Endothelial cell of umbilical vein (primary cell): ENCODE data around the gene GRAMD1A. TPM values are rescaled to one million over a fixed set of nuclear protein-coding genes. Genes with fewer than 3 reads are reported as not detected.
"Not testable (repeated sequence)": the region's sequence is repeated elsewhere in the genome, so short reads cannot be mapped to it uniquely, and the experiment has no call there.

Experiments
- BruUV-seq: library from RNA; stranded (reverse); fragments of 400-500 nt; replicated peaks from 2 replicates; lab custom pipeline; 2021; lab: Mats Ljungman, UMichigan
- CTCF ChIA-PET: fragments of 300-600, 350-600 bp; sonication (Branson Sonifier 250); formaldehyde crosslinking; loops from one replicate; lab custom pipeline; 2021; ENCODE audit warnings: antibody characterized with exemption, inconsistent platforms; lab: Charles Lee
- POLR2A ChIA-PET: fragments of 300-600, 350-600 bp; sonication (Branson Sonifier 250); formaldehyde crosslinking; loops from one replicate; lab custom pipeline; 2021; ENCODE audit warnings: antibody characterized with exemption, inconsistent platforms; lab: Charles Lee
- DNase-seq: peaks from one replicate; pipeline ENCODE4 v3.0.0-alpha.2; 2011; ENCODE audit warnings: low read depth, low spot score
- FAIRE-seq: peaks from 2 replicates; lab custom pipeline; 2011; peaks lifted over from hg19 to GRCh38; lab: Jason Lieb, UNC
- H2AFZ ChIP-seq: 2 replicates; pipeline ENCODE4 v1.6.0; 2012; ENCODE audit warnings: low read depth, low read length, control low read depth, inconsistent platforms
- H3K27ac ChIP-seq: 2 replicates; pipeline ENCODE4 v1.5.1; 2011; ENCODE audit warnings: low read depth, mild to moderate bottlenecking, control low read depth, low read length, moderate library complexity; ENCODE audit not compliant: insufficient read depth
- H3K27me3 ChIP-seq, 2 experiments: 2 replicates each; pipeline versions ENCODE4 v1.6.0 to v1.6.1; 2011; ENCODE audit warnings: low read length in 2 of 2, mixed read lengths in 1 of 2; ENCODE audit not compliant: control insufficient read depth in 2 of 2, insufficient read depth in 2 of 2
- H3K36me3 ChIP-seq, 2 experiments: 2 replicates in 1 of 2; 3 replicates in 1 of 2; pipeline ENCODE4 v1.5.1; 2011; ENCODE audit warnings: low read length in 2 of 2, mild to moderate bottlenecking in 1 of 2, moderate library complexity in 1 of 2; ENCODE audit not compliant: control insufficient read depth in 2 of 2, insufficient read depth in 2 of 2; ENCODE audit errors: extremely low read depth in 1 of 2
- H3K4me1 ChIP-seq: 3 replicates; pipeline ENCODE4 v1.5.1; 2011; ENCODE audit warnings: mild to moderate bottlenecking, low read length; ENCODE audit not compliant: control insufficient read depth, insufficient read depth; ENCODE audit errors: extremely low read depth
- H3K4me2 ChIP-seq: 2 replicates; pipeline ENCODE4 v1.6.1; 2011; ENCODE audit warnings: low read length, control low read depth, mixed read lengths; ENCODE audit not compliant: insufficient read depth
- H3K4me3 ChIP-seq, 3 experiments: fragments of 200-600 bp in 1 of 3; sonication (generic), shearing (Covaris generic) in 1 of 3; replicated peaks in 1 of 3; 2 replicates each; pipeline ENCODE4 v1.5.1; 2011 to 2016; ENCODE audit warnings: control low read depth in 3 of 3, low read length in 3 of 3, mild to moderate bottlenecking in 2 of 3, inconsistent platforms in 1 of 3, low read depth in 1 of 3, moderate library complexity in 1 of 3; ENCODE audit not compliant: insufficient read depth in 1 of 3
- H3K79me2 ChIP-seq: 2 replicates; pipeline ENCODE4 v1.6.0; 2012; ENCODE audit warnings: low read length, inconsistent platforms; ENCODE audit not compliant: control insufficient read depth, insufficient read depth
- H3K9ac ChIP-seq: replicated peaks from 2 replicates; pipeline ENCODE3; 2011; ENCODE audit warnings: low read length, control low read depth; ENCODE audit not compliant: insufficient read depth; ENCODE audit errors: extremely low read depth
- H3K9me1 ChIP-seq: replicated peaks from 3 replicates; pipeline ENCODE4 v1.6.0; 2011; ENCODE audit warnings: mild to moderate bottlenecking, low read length; ENCODE audit not compliant: control insufficient read depth, insufficient read depth; ENCODE audit errors: extremely low read depth
- H3K9me3 ChIP-seq: replicated peaks from 2 replicates; pipeline ENCODE4 v1.5.1; 2012; ENCODE audit warnings: low read length, inconsistent platforms; ENCODE audit not compliant: control insufficient read depth, insufficient read depth
- H4K20me1 ChIP-seq: replicated peaks from 2 replicates; pipeline ENCODE3; 2011; ENCODE audit warnings: mild to moderate bottlenecking, low read length; ENCODE audit not compliant: control insufficient read depth, insufficient read depth; ENCODE audit errors: extremely low read depth
- CTCF ChIP-seq, 2 donors: IDR thresholded peaks; 1 replicate in 1 of 2; 2 replicates in 1 of 2; pipeline ENCODE4 v1.5.1; 2011; ENCODE audit warnings: low read length in 2 of 2, mild to moderate bottlenecking in 2 of 2, moderate library complexity in 2 of 2, control low read depth in 1 of 2, inconsistent platforms in 1 of 2, low read depth in 1 of 2; ENCODE audit not compliant: insufficient read depth in 1 of 2; ENCODE audit errors: extremely low read depth in 1 of 2
- POLR2A ChIP-seq: IDR thresholded peaks from 2 replicates; pipeline ENCODE4 v1.6.1; 2012; ENCODE audit warnings: low read depth, mild to moderate bottlenecking, control low read depth, low read length
- dilution Hi-C: fragments of 300-500 bp; cut with MboI; formaldehyde crosslinking; loops from one replicate; pipeline ENCODE4 v1.15.0; 2019; ENCODE audit warnings: low sequenced_read_pairs; ENCODE audit not compliant: extremely low pct_ligation_motif_present
- intact Hi-C: fragments of 100-400 bp; cut with micrococcal nuclease; formaldehyde crosslinking; loops from one replicate; pipeline ENCODE4 v1.10.0; 2022
- polyA plus RNA-seq, 4 experiments: library from polyadenylated mRNA; depleted of rRNA in 3 of 4; stranded (reverse) in 3 of 4; unstranded in 1 of 4; fragments of >200 nt; gene quantifications; 2 replicates each; pipeline versions ENCODE4 v1.2.1 to v1.2.3, GENCODE V29; 2011 to 2012; ENCODE audit warnings: missing spikeins in 1 of 4
- total RNA-seq: library from RNA; stranded (reverse); gene quantifications from 2 replicates; pipeline ENCODE4 v1.2.3, GENCODE V29; 2021

GRAMD1A gene
- total and polyA plus RNA-seq, 2 donors (not counting 3 experiments of a cell fraction or from before 2014, with no cell fraction given), result 127 to 130 TPM

DNA sequence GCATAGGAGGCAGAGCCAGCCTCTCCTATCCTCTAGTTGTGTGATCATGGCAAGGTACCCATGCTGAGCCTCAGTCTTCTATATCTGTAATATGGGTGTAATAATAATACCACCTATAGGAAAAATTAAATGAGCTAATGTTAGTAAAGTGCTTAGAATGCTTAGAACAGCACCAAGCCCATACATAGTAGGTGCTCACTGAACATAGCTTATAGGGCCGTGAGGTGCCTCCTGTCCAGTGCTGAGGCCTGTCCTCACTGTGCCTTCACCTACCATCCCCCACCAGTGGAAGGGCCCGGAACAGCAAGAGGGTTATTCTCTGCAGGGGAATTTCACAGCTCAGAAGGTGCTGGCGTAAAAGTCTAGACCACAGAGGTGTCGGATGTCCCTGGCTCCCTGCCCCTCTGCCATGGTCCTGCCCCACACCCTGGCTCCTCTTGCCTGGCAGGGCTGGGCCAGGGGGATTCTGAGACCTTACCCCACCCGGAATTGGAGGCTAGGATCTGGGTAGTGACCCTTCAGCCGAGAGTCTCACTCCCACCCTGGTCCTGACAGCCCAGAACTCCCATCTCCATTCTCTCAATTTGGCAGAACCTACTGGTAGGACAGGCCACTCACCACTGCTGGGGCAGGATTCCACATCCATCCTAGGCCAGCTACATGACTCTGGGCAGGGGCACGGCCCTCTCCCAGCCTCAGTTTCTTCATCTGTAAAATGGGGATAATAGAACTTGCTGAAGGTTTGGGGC lies 27.9 kb downstream of the GRAMD1A start:
- POLR2A ChIA-PET, result interaction anchor here (0.6 kb wide), 1 partner anchor 15 kb away, joined by 3 read pairs; no protein-coding TSS in a partner anchor

DNA sequence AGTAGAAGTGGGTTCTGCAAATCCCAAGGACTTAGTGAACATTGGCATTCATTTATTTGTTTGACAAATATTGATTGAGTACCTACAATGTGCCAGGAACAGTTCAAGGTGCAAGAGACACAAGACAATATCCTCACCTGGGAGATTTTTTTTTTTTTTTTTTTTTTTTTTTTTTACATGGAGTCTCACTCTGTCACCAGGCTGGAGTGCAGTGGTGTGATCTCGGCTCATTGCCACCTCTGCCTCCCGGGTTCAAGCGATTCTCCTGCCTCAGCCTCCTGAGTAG lies 28.4 kb downstream of the GRAMD1A start:
- H4K20me1 ChIP-seq, H3K27ac ChIP-seq, BruUV-seq, H3K79me2 ChIP-seq, H3K9me1 ChIP-seq, DNase-seq, H3K9me3 ChIP-seq, H3K4me1 ChIP-seq, H2AFZ ChIP-seq, CTCF ChIA-PET, FAIRE-seq, H3K4me3 ChIP-seq, intact Hi-C loops, H3K9ac ChIP-seq, H3K27me3 ChIP-seq, dilution Hi-C loops, H3K4me2 ChIP-seq: not testable (repeated sequence)
- POLR2A ChIA-PET, result interaction anchor here (0.6 kb wide), 1 partner anchor 14 kb away, joined by 3 read pairs; no protein-coding TSS in a partner anchor
- H3K36me3 ChIP-seq, result peaks cover 3 to 34% of the 10 kb centered on the region in 2 experiments

More for the DNA sequence above, 27.9 kb downstream of the GRAMD1A start:
- Histone ChIP-seq H3K27me3 (no peaks in the 10 kb centered on the region), H2AFZ (no peak overlapping the region), H3K36me3 (peaks cover 3 to 39% of the 10 kb centered on the region in 2 experiments), H3K4me3 (no peak overlapping the region), H3K4me2 (no peak overlapping the region), H3K9ac (no peak overlapping the region), H3K27ac (no peak overlapping the region), H3K9me3 (no peaks in the 10 kb centered on the region), H3K79me2 (no peaks in the 10 kb centered on the region), H3K4me1 (peaks cover 2% of the 10 kb centered on the region), H3K9me1 (no peaks in the 10 kb centered on the region), H4K20me1 (no peaks in the 10 kb centered on the region)
- intact Hi-C loops, result no loop called here
- FAIRE-seq (no peak), DNase-seq (no peak)
- dilution Hi-C loops, result no loop called here
- CTCF ChIA-PET, result interaction anchor here (0.7 to 2.0 kb wide), 3 partner anchors 10 to 56 kb away, joined by 3 to 8 read pairs (median 3); no protein-coding TSS in a partner anchor
- TF ChIP-seq CTCF (IDR thresholded peaks at IDR 0.05; ENCODE audit: extremely low read depth in 1 of 2, insufficient read depth in 1 of 2, low read depth in 1 of 2, low read length in 2 of 2), result no peak
- peak; percentile 21 for TF ChIP-seq POLR2A
- TSS peak; percentile 10 for BruUV-seq

DNA sequence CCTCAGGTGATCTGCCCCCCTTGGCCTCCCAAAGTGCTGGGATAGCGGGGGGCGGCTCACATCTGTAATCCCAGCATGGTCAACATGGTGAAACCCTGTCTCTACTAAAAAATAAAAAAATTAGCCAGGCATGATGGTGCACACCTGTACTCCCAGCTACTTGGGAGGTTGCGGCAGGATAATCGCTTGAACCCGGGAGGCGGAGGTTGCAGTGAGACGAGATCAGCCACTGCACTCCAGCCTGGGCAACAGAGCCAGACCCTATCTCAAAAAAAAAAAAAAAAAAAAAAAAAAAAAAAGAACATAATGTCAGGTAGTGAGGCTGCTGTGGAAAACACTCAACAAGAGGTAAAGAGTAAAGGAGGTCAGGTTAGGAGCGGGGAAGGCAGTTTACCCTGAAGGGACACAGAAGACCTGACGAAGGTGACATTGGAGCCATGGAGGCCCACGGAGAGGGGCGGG lies 29.2 kb downstream of the GRAMD1A start:
- H3K9me1 ChIP-seq, H3K27ac ChIP-seq, H3K9me3 ChIP-seq, DNase-seq, H3K4me1 ChIP-seq, BruUV-seq, H3K4me2 ChIP-seq, H3K9ac ChIP-seq, H2AFZ ChIP-seq, dilution Hi-C loops, H3K4me3 ChIP-seq, FAIRE-seq, H3K79me2 ChIP-seq, intact Hi-C loops, H4K20me1 ChIP-seq, H3K27me3 ChIP-seq: not testable (repeated sequence)
- ChIA-PET CTCF (interaction anchor here (1.0 kb wide), 1 partner anchor 15 kb away, joined by 3 read pairs; no protein-coding TSS in a partner anchor), POLR2A (interaction anchor here (0.6 kb wide), 1 partner anchor 28 kb away, joined by 4 read pairs; no protein-coding TSS in a partner anchor)
- peaks cover 2 to 29% of the 10 kb centered on the region in 2 experiments for H3K36me3 ChIP-seq
